HG03469 (cell line): ENCODE results near the gene MYH3.
A peak's percentile ranks its signal among the peaks of the same experiment; 100 is the strongest.

Experiments used
- ATAC-seq: cut with Tn5 transposase; IDR thresholded peaks from one replicate; pipeline ENCODE4 v1.9.1; 2021; ENCODE audit warnings: mild to moderate bottlenecking, moderate library complexity, moderate number of reproducible peaks; ENCODE audit not compliant: unreplicated experiment

The MYH3 gene

GRCh38 chr17:10651927-10652326, 5.2 kb downstream of the MYH3 start:
- ATAC-seq, result no peak

GRCh38 chr17:10649602-10650001, 7.5 kb downstream of the MYH3 start:
- no peak for ATAC-seq

GRCh38 chr17:10648956-10649355, 8.2 kb downstream of the MYH3 start:
- ATAC-seq, result no peak

GRCh38 chr17:10648381-10648780, 8.7 kb downstream of the MYH3 start:
- no peak for ATAC-seq

GRCh38 chr17:10646392-10646990, 10.6 kb downstream of the MYH3 start:
- ATAC-seq, result no peak

- ATAC-seq, result no peak
Measured at GRCh38 chr17:10640475-10640874, 16.6 kb downstream of the MYH3 start.

GRCh38 chr17:10638151-10638550, 19.0 kb downstream of the MYH3 start:
- ATAC-seq, result no peak

GRCh38 chr17:10635290-10635689, 21.8 kb downstream of the MYH3 start:
- no peak for ATAC-seq

- peak; percentile 99 for ATAC-seq
Measured at GRCh38 chr17:10633738-10634379, 23.2 kb downstream of the MYH3 start.

GRCh38 chr17:10631701-10632100, 25.4 kb downstream of the MYH3 start:
- ATAC-seq, result no peak

GRCh38 chr17:10631048-10631700, 25.9 kb downstream of the MYH3 start:
- ATAC-seq, result no peak

GRCh38 chr17:10629706-10630105, 27.4 kb downstream of the MYH3 start:
- ATAC-seq, result no peak

GRCh38 chr17:10628756-10629155, 28.4 kb downstream of the MYH3 start:
- no peak for ATAC-seq

- ATAC-seq, result no peak
Measured at GRCh38 chr17:10626390-10626789, 30.7 kb downstream of the MYH3 start.

GRCh38 chr17:10624969-10625368, 32.1 kb downstream of the MYH3 start:
- no peak for ATAC-seq

- no peak for ATAC-seq
Measured at GRCh38 chr17:10623737-10624338, 33.3 kb downstream of the MYH3 start.

GRCh38 chr17:10622617-10623485, 34.3 kb downstream of the MYH3 start:
- no peak for ATAC-seq

GRCh38 chr17:10621397-10621796, 35.7 kb downstream of the MYH3 start:
- no peak for ATAC-seq

- no peak for ATAC-seq
Measured at GRCh38 chr17:10620823-10621222, 36.3 kb downstream of the MYH3 start.

GRCh38 chr17:10618202-10618635, 38.9 kb downstream of the MYH3 start:
- peak; percentile 78 for ATAC-seq

- no peak for ATAC-seq
Measured at GRCh38 chr17:10617120-10617505, 40.0 kb downstream of the MYH3 start.
